Transverse colon (tissue), 4 donors: Measurements from ENCODE around the gene SERBP1.

ENCODE experiments used
- POLR2A ChIP-seq: fragments of 450-650 bp; IDR thresholded peaks from one replicate; pipeline ENCODE4 v1.6.1; 2016; ENCODE audit warnings: antibody characterized with exemption, mild to moderate bottlenecking, moderate library complexity
- POLR2AphosphoS5 ChIP-seq, 3 donors: sonication (generic); formaldehyde crosslinking; IDR thresholded peaks; one replicate each; pipeline ENCODE4 v1.6.1; 2016; ENCODE audit warnings: antibody characterized with exemption in 3 of 3
- TF ChIP-seq, protein P1 (sequence below), 5 experiments: fragments of 200-600 bp in 3 of 5; fragments of 450-650 bp in 2 of 5; sonication (generic) in 3 of 5; IDR thresholded peaks; 1 replicate in 2 of 5; 2 replicates in 3 of 5; pipeline ENCODE4 v1.5.1; 2016 to 2017; ENCODE audit warnings: antibody characterized with exemption in 5 of 5, inconsistent platforms in 3 of 5, mild to moderate bottlenecking in 2 of 5, moderate library complexity in 1 of 5

DNA sequence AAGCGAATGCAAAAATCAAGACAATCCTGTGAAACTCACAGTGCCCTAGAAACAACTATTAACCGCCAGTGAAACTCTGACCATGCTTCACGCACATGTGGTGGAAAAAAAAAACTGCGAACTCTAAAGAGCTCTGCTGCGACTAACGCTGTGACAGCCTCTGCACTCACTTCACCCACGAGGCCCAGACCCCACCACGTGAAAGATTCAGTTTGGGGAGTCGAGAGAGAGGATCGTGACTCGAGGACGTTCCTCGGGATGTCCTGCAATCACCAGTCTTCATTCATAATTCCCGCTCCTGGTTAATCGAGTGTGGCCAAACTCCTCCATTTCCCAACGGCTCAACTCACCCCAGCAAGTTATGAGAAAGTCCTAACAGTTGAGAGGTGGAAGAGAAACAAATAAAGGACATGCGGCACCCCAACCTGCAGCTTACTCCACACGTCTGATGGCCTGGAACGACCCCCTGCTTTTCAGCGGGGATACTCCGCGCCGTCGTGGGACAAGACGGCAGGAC lies 1.1 kb downstream of the SERBP1 start:
- TF ChIP-seq POLR2A (no peak), POLR2AphosphoS5 (IDR thresholded peaks at IDR 0.05) (no peak)
- TF ChIP-seq, protein P1, sequence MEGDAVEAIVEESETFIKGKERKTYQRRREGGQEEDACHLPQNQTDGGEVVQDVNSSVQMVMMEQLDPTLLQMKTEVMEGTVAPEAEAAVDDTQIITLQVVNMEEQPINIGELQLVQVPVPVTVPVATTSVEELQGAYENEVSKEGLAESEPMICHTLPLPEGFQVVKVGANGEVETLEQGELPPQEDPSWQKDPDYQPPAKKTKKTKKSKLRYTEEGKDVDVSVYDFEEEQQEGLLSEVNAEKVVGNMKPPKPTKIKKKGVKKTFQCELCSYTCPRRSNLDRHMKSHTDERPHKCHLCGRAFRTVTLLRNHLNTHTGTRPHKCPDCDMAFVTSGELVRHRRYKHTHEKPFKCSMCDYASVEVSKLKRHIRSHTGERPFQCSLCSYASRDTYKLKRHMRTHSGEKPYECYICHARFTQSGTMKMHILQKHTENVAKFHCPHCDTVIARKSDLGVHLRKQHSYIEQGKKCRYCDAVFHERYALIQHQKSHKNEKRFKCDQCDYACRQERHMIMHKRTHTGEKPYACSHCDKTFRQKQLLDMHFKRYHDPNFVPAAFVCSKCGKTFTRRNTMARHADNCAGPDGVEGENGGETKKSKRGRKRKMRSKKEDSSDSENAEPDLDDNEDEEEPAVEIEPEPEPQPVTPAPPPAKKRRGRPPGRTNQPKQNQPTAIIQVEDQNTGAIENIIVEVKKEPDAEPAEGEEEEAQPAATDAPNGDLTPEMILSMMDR (IDR thresholded peaks at IDR 0.05), result no peak
